GM18526 (cell line): ENCODE data around the gene BBC3.

ENCODE experiments used
- POLR2A ChIP-seq: IDR thresholded peaks from 3 replicates; pipeline ENCODE4 v1.6.1; 2011; ENCODE audit not compliant: insufficient read length; ENCODE audit errors: extremely low read depth

Gene BBC3

DNA sequence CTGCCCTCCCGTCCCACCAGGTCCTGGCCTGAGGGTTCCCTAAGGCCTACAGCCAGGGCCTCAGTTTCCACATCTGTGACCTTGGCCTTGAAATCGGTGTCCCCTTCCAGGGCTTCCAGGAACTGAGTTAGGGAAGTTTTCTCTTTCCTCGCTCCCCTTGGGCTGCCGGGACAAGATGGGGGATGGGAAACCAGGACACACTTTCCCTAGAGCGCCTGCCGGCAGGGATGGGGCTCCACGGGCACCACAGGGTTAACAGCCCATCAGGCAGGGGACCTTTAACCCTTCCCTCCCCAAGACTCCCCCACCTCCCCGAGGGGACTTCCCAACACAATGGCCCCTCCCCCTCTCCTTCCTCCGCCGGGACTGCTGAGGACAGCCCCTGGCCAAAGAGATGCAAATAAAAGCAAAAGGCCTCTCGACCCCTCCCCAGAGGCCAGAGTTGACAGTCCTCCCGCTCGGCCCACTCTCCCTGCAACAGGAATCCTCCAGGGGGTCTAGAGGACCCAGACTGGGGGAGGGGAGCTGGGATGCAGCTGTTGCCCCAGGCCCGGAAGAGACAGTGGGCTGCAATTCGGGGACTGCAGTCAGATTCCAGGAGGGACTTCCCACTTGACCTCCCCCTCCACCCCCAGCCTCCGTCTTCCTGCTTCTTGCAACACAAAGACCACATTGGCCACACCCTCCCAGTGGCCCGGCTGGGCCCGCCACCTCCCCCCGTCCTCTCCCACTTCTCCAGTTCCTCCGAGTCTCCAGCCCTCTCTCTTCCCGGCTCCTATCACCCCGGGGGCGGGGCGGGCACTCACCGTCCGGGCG is 3.4 kb downstream of the BBC3 start:
- peak; percentile 50 for TF ChIP-seq POLR2A

DNA sequence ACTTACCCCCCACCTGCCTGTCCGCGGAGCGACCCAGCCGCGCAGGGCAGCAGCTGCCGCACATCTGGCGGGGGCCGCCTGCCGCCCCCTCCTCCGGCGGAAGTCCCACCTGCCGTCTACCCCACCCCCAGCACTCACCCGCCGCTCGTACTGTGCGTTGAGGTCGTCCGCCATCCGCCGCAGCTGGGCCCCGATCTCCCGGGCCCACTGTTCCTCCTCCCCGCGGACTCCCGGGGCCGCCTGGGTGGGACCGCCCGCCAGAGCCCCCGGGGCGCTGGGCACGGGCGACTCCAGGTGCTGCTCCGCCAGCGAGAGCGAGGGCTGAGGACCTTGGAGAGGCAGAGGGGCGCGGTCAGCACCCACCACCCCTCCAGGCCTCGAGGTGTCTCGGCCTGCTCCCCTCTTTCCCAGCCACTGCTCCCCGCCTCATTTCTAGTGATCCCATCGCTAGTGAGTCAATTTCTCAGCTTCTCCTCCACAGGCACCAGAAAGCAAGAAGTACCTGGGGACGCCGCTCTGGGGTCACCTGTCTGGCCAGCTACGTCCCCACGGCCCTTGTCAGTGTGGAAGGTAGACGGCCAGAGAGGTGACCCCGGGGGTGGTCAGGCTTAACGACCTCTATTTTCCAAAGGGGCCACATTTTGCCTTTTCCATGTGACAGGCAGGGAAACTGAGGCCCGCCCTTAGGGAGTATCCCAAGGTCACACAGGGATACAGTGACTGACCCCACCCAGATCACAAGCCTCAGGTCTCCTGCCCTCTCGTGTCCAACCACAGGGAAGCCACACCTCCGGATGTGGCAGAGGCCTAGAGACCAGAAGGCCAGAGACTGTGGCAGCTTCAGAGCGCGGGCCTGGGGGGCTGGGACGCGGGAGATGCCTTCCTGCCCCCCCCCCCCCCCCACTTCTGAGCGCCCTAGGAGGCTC is 4.3 kb downstream of the BBC3 start:
- TF ChIP-seq POLR2A, result peak; percentile 59

DNA sequence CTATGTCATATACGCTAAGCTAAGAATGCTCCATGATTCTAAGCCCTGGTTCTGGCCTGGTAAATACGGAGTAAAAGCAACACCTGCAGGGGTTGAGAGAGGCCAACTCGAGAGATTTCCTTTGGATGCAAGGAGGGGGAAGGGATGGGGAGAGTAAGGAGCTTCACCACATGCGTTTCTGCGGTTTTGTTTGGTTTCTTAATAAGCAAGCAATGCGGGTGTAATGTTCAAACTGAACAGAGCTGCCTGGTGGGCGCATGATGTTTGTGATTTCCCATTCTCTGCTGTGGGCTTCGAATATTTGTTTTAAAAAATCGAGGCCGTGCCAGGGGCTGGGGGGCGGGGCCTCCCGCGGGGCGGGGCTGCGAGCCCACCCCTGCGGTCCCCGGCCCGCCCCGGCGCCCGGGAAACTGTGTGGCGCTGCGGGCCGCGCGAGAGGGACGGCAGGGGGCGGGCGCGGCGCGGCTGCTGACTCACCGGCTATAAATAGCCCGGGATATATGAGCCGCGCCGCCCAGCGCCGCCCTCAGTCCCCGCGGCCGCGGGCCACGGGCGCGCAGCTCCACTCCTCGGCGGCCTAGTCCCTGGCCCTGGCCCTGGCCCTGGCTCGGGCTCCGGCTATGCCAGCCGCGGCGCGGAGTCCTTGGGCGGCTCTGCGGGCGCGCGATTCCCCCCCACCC is 5.1 kb downstream of the BBC3 start:
- peak; percentile 100 for TF ChIP-seq POLR2A

DNA sequence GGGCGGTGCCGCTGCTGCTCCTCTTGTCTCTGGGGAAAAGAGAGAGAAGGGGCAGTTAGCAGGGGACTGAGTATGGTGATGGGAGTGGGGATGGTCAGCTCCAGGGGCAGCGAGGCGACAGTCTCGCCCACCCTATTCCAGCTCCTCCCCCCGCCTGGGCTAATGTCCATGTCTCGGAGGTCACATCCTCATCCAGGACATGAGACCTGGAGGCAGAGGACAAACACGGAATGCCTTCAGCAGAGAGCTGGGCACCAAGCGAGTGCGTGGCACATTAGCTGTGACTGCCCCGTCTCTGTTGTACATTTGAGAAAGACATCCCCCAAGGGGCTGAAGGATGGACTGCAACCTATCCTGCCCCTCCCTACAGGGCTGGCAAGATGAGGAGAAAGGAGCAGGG is 9.1 kb downstream of the BBC3 start:
- TF ChIP-seq POLR2A, result no peak

DNA sequence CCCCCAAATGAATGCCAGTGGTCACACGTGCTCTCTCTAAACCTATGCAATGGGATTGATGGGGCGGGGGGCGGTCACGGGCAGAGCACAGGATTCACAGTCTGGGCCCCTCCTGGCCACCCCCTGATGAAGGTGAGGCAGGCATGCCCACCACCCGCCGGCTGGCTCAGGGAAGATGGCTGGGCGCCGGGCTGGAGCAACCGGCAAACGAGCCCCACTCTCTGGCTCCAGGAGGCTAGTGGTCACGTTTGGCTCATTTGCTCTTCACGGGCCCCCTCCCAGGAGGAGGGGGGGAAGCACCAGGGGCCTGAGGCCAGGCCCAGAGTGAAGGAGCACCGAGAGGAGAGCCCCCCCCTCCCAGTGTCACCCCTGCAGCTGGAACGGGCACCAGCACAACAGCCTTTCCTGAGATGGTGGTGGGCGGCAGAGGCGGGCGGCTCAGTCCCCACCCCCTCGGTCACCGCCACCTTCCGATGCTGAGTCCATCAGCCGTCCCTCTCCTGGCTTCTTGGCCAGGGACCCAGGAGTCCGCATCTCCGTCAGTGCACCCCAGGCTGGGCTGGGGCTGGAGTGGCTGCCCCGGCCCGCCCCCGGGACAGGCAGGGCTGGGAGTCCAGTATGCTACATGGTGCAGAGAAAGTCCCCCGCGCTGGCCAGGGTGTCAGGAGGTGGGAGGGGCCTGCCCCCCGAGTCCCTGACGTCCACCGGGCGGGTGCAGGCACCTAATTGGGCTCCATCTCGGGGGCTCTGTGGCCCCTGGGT is 9.7 kb downstream of the BBC3 start:
- TF ChIP-seq POLR2A, result no peak

DNA sequence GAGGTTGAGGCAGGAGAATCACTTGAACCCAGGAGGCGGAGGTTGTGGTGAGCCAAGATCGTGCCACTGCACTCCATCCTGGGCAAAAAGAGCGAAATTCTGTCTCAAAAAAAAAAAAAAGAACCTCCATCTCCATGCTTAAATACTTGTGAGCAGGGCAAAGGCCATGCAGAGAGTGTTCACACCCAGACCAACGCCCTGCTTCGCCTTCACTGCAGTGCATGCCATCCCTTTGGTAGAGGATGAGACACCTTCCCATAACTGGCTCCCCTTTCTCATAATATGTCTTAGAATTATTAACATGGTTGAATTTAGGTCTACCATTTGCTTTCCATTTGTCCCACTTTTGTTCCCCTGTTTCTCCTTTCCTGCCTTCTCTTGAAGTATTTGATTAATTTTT is 15.4 kb downstream of the BBC3 start:
- TF ChIP-seq POLR2A, result no peak

DNA sequence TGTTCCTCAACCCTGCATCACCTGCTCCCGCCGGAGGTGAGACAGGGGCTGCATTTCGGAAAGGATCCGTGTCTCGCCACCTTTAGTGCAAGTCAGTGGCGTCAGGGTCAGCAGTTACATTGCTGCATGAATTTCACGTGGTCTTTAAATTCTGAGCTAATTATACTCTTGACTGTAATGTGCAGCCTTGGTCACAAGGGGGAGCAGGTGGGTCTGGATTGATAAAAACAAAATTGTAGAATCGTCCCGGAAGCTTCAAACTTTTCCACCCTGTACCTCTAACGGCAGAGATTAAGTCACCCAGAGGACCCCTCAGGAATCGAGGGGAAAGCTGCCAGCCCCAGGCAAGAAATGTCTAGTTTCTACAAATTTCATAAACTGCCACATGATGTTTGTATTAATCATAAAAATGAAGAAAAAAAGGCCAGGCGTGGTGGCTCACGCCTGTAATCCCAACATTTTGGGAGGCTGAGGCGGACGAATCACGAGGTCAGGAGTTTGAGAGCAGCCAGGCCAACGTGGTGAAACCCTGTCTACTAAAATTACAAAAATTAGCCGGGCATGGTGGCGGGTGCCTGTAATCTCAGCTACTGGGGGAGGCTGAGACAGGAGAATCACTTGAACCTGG is 20.2 kb downstream of the BBC3 start:
- TF ChIP-seq POLR2A, result no peak

DNA sequence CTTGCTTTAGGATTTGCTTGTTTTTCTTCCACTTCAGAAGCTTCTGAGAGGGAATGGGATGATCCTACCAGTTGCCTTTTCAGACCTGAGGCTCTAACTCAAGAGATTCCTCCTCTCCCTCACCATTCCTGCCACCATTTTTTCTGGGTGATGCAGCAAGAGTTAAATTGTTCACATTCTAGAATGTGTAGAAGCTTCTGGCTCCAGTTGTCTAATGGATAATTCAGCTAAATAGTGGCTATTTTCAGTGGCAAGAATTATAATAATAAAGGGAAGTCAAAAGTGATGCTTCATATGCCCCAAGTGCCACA is 20.9 kb downstream of the BBC3 start:
- no peak for TF ChIP-seq POLR2A

DNA sequence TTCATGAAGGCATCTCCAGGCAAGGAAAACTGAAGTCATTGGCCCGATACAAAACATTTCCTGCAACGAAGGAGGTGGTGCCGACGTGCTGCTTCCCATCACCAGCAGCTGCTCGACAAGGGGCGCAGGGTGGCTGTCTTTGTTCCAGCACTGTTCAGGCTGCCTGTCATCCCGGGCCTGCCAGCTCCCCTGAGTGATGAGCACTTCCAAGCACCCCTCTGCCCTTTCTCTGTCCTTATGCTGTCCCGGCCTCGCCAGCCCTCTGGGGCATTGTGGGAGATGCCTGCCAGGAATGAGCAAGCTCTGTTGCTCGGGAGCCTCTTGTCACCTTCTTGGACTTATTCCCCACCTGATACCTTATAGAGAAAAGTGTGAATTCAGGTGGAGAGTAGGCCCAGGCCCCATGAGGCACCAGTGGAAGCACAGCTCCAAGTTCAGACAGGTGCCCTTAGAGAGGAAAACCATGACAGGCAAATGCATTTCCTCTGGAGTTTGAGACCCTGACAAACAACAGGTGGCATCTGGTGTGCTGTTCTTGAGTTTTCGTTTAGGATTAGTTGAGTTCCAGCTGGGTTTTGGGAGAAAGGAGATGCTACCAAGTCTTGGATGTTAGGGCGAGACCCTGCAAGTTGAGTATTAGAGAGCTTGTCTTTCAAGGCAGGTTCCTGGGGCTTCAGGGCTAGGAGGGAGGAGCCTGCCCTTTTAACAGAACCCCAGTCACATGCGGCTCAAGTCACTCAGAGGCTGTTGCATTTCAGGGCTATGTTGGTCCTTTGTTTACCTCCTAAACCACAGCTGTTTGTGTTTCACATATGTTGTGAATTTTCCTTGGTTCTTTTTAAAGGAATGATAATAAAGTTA is 21.4 kb downstream of the BBC3 start:
- no peak for TF ChIP-seq POLR2A

DNA sequence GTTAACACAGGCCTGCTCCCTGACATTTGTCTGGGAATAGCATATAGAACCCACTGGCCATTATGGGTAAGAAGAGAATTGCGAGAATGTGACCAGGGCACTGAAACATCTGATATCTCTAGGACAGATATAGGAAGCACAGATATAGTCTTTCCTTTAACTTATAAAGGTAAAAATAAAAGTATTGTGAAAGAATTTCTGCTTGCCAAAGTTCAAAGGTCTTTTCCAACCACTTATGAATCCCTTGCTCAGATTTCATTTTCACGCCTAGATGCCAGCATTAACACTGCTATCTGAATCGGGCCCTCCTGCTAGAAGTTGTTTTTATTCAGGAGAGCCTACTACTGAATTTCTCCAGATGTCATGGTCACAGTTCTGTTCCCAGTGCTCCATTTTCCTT is 27.7 kb downstream of the BBC3 start:
- TF ChIP-seq POLR2A, result no peak

DNA sequence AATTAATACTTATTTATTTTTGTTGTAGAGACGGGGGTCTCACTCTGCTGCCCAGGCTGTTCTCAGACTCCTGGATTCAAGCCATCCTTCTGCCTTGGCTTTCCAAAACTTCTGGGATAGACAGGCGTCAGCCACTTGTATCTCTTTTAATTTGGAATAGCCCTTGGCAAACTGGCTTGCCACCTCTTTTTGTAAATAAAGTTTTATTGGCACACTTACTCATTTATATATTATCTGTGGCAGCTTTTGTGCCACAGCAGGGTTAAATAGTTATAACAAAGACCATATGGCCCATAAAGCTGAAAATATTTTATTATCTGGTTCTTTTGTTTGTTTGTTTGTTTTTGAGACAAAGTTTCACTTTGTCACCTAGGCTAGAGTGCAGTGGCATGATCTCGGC is 30.5 kb downstream of the BBC3 start:
- no peak for TF ChIP-seq POLR2A

DNA sequence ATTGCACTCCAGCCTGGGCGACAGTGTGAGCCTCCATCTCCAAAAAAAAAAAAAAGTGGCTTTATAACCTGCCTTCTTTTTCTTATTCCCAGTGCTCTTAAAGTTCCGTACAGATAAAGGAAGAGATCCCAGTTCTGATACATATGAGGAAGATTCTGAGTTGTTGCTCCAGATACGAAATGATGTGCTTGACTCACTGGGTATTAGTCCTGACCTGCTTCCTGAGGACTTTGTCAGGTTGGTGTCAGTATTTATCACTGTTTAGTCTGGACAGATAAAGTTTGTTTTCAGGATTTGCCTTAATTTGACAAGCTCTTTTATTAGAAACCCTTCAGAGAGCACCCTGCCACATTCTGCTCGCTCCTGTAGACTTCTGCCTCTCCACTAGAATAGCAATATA is 33.9 kb downstream of the BBC3 start:
- TF ChIP-seq POLR2A, result no peak

DNA sequence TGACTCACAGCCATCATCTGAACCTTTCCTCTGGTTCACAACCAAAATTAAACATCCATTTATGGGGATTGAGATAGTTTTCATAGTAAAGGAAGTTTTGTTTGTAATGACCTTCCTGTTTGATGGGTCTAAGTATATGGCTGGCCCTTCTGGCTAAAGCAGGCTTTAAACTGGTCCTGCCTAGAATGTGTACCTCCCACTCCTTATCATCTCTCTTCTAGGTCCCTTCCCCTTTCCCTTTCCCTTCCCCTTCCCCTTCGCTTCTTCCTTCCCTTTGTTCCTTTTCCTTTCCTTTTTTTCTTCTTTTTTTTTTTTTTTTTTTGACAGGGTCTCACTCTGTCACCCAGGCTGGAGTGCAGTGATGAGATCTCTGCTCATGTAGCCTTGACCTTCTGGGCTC is 35.6 kb downstream of the BBC3 start:
- TF ChIP-seq POLR2A, result no peak
